ENCODE data around the gene HSPA1B.

GRCh38 chr6:31797588-31797987, 29.9 kb upstream of the HSPA1B start:
- no peak for TF ChIP-seq CTCF (IDR thresholded peaks at IDR 0.05; ENCODE audit: poor library complexity)
- no peak for TF ChIP-seq EZH2 (IDR thresholded peaks at IDR 0.05; ENCODE audit: borderline replicate concordance)
- no peak for TF ChIP-seq EZH2phosphoT487 (IDR thresholded peaks at IDR 0.05; ENCODE audit: low read depth, severe bottlenecking, unreplicated experiment)

All from hepatocyte (in vitro differentiated cells).